HG03342 (cell line): ENCODE data around the gene CAPN10.

Source experiments
- ATAC-seq: cut with Tn5 transposase; IDR thresholded peaks from one replicate; pipeline ENCODE4 v1.9.1; 2021; ENCODE audit warnings: mild to moderate bottlenecking, moderate library complexity; ENCODE audit not compliant: unreplicated experiment

CAPN10 gene

DNA sequence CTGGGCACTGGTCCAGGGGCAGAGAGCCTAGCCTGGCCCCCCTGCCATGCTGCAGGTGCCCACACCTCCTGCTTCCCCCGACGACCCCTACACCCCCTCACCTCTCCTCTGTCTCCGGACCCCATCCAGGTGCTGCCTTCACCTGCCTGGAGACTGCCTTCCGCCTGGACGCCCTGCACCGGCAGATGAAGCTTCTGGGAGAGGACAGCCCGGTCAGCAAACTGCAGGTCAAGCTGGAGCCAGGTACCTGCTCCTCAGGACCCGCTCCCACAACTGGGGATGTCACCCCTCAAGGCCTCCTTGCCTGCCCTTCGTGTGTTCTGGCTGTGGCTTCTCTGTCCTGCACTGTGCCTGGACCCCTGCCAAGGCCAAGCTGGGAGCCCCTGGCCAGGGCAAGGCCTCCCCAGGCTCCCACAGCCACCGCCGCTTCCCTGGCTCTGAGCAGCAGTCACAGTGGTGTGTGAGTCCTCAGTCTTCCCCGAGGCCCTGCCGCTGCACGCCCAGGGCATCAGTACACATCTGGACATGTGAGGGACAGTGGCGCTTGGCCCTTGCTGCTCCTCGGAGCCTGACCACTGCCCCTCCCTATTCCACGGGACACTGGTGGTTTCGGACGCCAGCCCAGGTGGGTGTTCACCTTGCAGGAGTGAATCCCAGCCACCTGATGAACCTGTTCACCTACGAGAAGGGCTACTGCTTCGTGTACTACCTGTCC lies 12.0 kb upstream of the CAPN10 start:
- ATAC-seq = no peak

GRCh38 chr2:240575101-240575965 lies 11.2 kb upstream of the CAPN10 start:
- no peak for ATAC-seq

DNA sequence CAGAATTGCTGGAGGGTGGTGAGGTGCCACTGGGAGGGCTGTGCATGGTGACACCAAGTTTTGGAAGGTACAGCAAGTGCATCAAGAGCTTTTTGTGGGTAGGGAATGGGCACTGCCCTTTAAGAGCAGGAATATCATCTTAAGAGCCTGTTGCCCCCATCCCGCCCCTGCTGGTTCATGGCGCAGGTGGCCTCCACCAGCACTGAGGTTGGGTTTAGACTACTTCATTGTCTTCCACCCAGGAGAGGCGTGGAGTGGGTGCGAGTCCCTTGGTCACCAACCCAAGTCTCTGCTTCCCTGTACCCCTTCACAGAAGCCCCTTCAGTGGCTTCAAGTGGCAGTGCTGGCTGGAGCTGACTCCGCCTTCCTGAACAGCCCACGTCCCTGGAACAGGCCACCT lies 10.5 kb upstream of the CAPN10 start:
- no peak for ATAC-seq

- ATAC-seq = no peak
These were observed 9.9 kb upstream of the CAPN10 start for GRCh38 chr2:240576436-240577205.

- ATAC-seq = no peak
These were observed 9.0 kb upstream of the CAPN10 start for GRCh38 chr2:240577281-240578109.

- no peak for ATAC-seq
These were observed 8.5 kb upstream of the CAPN10 start for GRCh38 chr2:240578110-240578450.

- no peak for ATAC-seq
These were observed 8.0 kb upstream of the CAPN10 start for GRCh38 chr2:240578488-240578887.

DNA sequence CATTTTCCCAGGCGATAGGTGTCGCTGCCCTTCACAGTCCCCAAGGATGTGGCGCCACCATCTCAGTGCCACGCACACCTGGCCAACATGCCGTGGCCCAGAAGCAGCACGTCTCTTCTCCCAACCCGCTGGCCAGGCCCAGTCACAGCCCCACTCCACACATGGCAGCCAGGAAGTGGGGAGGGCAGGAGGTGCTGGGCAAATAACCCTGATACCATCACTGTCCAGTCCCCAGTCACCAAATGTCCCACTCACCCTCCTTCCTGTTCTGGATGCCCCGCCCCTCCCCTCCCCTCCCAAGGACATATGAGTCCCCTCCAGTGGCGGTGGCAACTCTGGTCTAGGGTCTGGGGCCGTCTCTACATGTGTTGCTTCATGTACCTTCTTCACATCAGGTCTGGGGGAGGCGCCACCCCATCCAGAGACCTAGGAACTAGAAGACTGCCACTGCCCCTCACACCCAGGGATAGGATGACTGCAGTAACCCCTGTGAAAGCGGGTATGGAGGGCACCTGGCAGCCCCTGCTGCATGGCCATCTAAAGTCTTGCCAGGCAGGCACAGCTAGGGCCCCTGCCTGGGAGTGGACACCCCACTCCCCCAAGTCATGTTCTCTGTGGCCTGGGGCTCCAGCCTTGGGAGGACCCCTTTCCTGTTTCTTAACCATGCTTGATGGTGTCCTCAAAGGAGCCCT lies 7.3 kb upstream of the CAPN10 start:
- ATAC-seq = no peak

- no peak for ATAC-seq
These were observed 6.5 kb upstream of the CAPN10 start for GRCh38 chr2:240579771-240580614.

DNA sequence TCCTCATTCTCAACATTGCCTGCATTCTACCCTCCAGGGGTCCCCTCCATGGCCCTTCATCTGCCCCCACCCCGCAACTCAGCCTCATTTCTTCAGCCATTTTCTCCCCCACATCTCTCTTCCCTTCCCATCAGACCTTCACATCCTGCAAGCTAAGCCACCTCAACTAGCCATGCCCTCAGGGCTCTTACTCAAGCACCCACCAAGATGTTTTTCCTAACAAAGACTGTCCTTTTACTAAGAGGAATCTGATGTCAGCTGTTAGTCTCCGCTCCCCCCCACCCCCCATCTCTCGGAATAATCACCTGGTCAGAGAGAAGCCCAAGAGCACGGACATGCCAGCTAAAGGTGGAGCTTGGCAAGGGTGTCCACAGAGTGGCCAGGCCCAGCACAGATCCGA lies 4.7 kb upstream of the CAPN10 start:
- no peak for ATAC-seq

GRCh38 chr2:240582781-240583180 lies 3.8 kb upstream of the CAPN10 start:
- no peak for ATAC-seq

DNA sequence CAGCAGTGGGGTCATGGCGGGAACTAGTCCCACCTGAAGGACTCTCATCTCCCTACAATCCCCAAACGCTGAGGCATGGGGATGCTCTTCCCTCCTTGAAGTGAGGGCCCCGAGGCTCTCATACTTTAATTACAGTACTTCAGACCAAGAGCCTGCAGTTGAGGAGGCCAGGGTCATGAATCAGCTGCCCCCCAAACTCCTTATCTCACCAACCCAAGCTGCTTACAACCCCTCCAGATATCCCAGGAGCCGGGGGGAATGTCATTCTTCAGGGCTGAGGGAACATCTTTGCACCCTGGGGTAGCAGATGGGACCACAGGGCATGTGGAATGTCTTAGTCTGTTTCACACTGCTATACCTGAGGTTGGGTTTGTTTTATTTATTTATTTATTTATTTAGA lies 2.8 kb upstream of the CAPN10 start:
- no peak for ATAC-seq

DNA sequence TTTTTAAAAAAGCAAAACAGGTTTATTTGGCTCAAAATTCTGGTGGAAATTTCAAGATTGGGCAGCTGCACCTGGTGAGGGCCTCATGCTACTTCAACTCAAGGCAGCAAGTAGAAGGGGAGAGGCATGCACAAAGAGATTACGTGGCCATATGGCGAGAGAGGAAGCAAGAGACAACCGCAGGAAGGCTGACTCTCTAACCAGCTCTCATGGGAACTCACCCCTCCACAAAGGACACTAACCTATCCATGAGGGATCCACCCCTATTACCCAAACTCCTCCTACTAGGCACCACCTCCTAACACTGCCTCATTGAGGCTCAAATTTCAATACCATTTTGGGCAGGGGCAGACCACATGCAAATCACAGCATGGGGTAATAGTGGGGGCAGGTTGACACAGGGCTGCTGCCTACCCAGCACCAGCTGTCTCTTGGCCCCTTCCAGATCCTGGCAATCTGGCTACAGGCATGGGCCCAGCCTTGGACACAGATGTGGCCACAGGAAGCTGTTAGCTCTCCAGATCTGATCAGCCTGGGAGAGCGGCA lies 2.0 kb upstream of the CAPN10 start:
- peak; percentile 54 for ATAC-seq

GRCh38 chr2:240585101-240585500 lies 1.4 kb upstream of the CAPN10 start:
- ATAC-seq = peak; percentile 33

DNA sequence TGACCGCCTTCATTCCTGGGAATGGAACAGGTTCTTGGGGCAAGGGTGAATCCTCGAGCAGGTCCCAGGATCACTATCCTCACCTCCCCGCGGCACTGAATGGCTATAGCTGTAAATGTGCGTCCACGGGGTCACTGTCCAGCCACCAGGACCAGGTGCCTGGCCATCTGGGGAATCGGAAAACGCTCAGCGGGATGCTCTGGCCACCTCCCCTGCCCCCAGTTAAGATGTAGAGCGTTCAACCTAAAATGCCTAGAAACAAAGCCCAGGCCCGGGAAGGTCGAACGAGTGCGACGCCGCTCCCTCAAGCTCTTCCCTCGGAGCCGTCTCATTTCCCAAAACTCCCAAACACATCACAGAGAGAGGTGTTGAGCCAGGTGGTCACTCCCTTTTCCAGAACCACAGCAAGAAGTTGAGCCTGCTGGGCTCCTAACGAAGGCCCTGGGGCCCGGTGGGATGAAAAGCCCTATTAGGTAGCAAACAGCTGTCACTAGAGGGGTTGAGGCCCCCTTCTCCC lies 795 bp upstream of the CAPN10 start:
- no peak for ATAC-seq

GRCh38 chr2:240586919-240587800 lies 626 bp downstream of the CAPN10 start:
- ATAC-seq = peak; percentile 13

GRCh38 chr2:240588006-240588655 lies 1.6 kb downstream of the CAPN10 start:
- no peak for ATAC-seq
